PFSK-1 (cell line): ENCODE results near the gene CRB1.

ENCODE experiments used
- FOXP2 ChIP-seq: optimal IDR thresholded peaks from 2 replicates; pipeline ENCODE3; 2011; ENCODE audit warnings: borderline replicate concordance, control low read depth, inconsistent platforms; ENCODE audit not compliant: insufficient read depth; ENCODE audit errors: extremely low read length, extremely low read depth
- POLR2AphosphoS5 ChIP-seq: IDR thresholded peaks from 2 replicates; pipeline ENCODE4 v1.6.1; 2012; ENCODE audit warnings: low read depth, mild to moderate bottlenecking, control low read depth, low read length, moderate library complexity
- REST ChIP-seq, 2 experiments: IDR thresholded peaks; 2 replicates each; pipeline versions ENCODE4 v1.6.1 to v1.8.0; 2011 to 2012; ENCODE audit warnings: low read depth in 2 of 2, low read length in 2 of 2, control low read depth in 1 of 2, inconsistent platforms in 1 of 2, mild to moderate bottlenecking in 1 of 2, moderate library complexity in 1 of 2; ENCODE audit not compliant: insufficient read depth in 1 of 2
- SIN3A ChIP-seq: IDR thresholded peaks from 2 replicates; pipeline ENCODE4 v1.6.1; 2012; ENCODE audit warnings: mild to moderate bottlenecking, low read length, moderate library complexity, borderline replicate concordance; ENCODE audit not compliant: insufficient read depth
- TAF1 ChIP-seq: IDR thresholded peaks from 2 replicates; pipeline ENCODE4 v1.6.1; 2012; ENCODE audit warnings: low read length, control low read depth, borderline replicate concordance; ENCODE audit not compliant: insufficient read depth

GRCh38 chr1:197222025-197222685 lies 45.9 kb upstream of the CRB1 start:
- no peak for TF ChIP-seq REST (IDR thresholded peaks at IDR 0.05; ENCODE audit: insufficient read depth in 1 of 2, low read depth in 2 of 2, low read length in 2 of 2)
- TF ChIP-seq POLR2AphosphoS5: no peak
- TF ChIP-seq SIN3A: no peak
- no peak for TF ChIP-seq TAF1
- no peak for TF ChIP-seq FOXP2
